ENCODE measurements around the gene QRSL1. TPM values are rescaled to one million over a fixed set of nuclear protein-coding genes. Genes with fewer than 3 reads are reported as not detected.
A peak's percentile ranks its signal among the peaks of the same experiment; 100 is the strongest.

The QRSL1 gene
- total and polyA plus RNA-seq, 2 of the 4 experiments (the other 2 are of a cell fraction): 6.1 to 10.9 TPM

- Histone ChIP-seq H3K4me1 (ENCODE audit: control insufficient read depth, insufficient read depth, low read length) (peaks cover 3% of the 10 kb centered on the region; the same call in 1 of the 2 replicates), H2BK15ac (ENCODE audit: low read depth, low read length) (no peak overlapping the region), H3K27ac (ENCODE audit: insufficient read depth, low read length) (no peak overlapping the region), H3K18ac (ENCODE audit: low read depth, low read length) (no peak overlapping the region), H3K14ac (replicated peaks; ENCODE audit: low read depth, low read length) (no peak overlapping the region), H3K79me1 (ENCODE audit: low read depth in 1 of 2, low read length in 2 of 2) (no peaks in the 10 kb centered on the region), H3K9me3 (ENCODE audit: control insufficient read depth, insufficient read depth, low read length) (no peaks in the 10 kb centered on the region), H4K5ac (ENCODE audit: low read depth, low read length) (no peak overlapping the region), H3K27me3 (ENCODE audit: control insufficient read depth, insufficient read depth, low read length) (no peaks in the 10 kb centered on the region), H3K23ac (ENCODE audit: low read depth, low read length) (no peak overlapping the region), H3K9ac (ENCODE audit: low read depth, low read length) (no peak overlapping the region), H2AK5ac (ENCODE audit: low read depth, low read length) (no peak overlapping the region), H3K9me1 (ENCODE audit: insufficient read depth, low read length) (no peaks in the 10 kb centered on the region), H2BK120ac (ENCODE audit: low read depth, low read length) (no peak overlapping the region), H2BK5ac (ENCODE audit: low read depth, low read length, poor library complexity, severe bottlenecking) (no peak overlapping the region), H2AK9ac (replicated peaks; ENCODE audit: low read depth, low read length, poor library complexity) (no peak overlapping the region), H4K20me1 (ENCODE audit: insufficient read depth, low read length) (no peaks in the 10 kb centered on the region), H3K36me3 (ENCODE audit: control insufficient read depth, insufficient read depth, low read length) (no peaks in the 10 kb centered on the region), H3K4me2 (ENCODE audit: low read depth, low read length) (no peak overlapping the region), H4K8ac (ENCODE audit: low read depth in 2 of 2, low read length in 2 of 2) (no peak overlapping the region), H2BK20ac (ENCODE audit: low read depth, low read length) (no peak overlapping the region), H2AFZ (replicated peaks; ENCODE audit: low read length, poor library complexity) (no peak overlapping the region), H3K4me3 (ENCODE audit: insufficient read depth, low read depth, low read length) (no peak overlapping the region), H3K4ac (ENCODE audit: low read depth, low read length) (no peak overlapping the region), H4K91ac (ENCODE audit: insufficient read depth, low read depth, low read length) (no peak overlapping the region), H3K56ac (ENCODE audit: extremely low read depth, insufficient read depth, low read length) (no peak overlapping the region)
- peak; percentile 44 for ATAC-seq (ENCODE audit: low read depth)
- intact Hi-C loops (cut with micrococcal nuclease): no loop called here
- in situ Hi-C loops (cut with MboI; ENCODE audit: low sequenced_read_pairs): no loop called here
- no peak for TF ChIP-seq BHLHE40 (IDR thresholded peaks at IDR 0.05; ENCODE audit: low read depth, low read length)
- TF ChIP-seq CTCF (conservative IDR thresholded peaks at IDR 0.05; ENCODE audit: low read depth, low read length): no peak
- TF ChIP-seq CEBPB (IDR thresholded peaks at IDR 0.05; ENCODE audit: low read depth, low read length): peak; percentile 74
- TF ChIP-seq RCOR1 (IDR thresholded peaks at IDR 0.05; ENCODE audit: insufficient replicate concordance, low read length): no peak
- no CpG with 5 or more reads among the region's 2 CpGs for WGBS, 2 experiments (ENCODE audit: extremely low coverage in 2 of 2, insufficient read length in 1 of 2)
- BruUV-seq (replicated peaks): no TSS peak
- CTCF ChIA-PET: no interaction called here
- DNase-seq: peak; percentile 31
- POLR2A ChIA-PET (ENCODE audit: unreplicated experiment): no interaction called here
- dilution Hi-C loops (cut with HindIII; ENCODE audit: low sequenced_read_pairs, unreplicated experiment): no loop called here
Measured at GRCh38 chr6:106600329-106600728, 29.0 kb upstream of the QRSL1 start.

Measured in IMR-90 (cell line).